Frontal cortex (tissue), 4 donors: ENCODE measurements around the gene BICC1. TPM values are rescaled to one million over a fixed set of nuclear protein-coding genes. Genes with fewer than 3 reads are reported as not detected.

Experiments used
- DNase-seq, 2 donors: peaks; one replicate each; pipeline ENCODE4 v3.0.0; 2012; ENCODE audit warnings: low spot score in 2 of 2
- FAIRE-seq: peaks from 2 replicates; lab custom pipeline; 2012; peaks lifted over from hg19 to GRCh38; lab: Jason Lieb, UNC
- total RNA-seq: library from RNA; depleted of rRNA; stranded (reverse); fragments of >200 nt; gene quantifications from one replicate; pipeline ENCODE4 v1.2.3, GENCODE V29; 2014
- donor health status: control.
- donor health status: control.
- donor health status: control.

The BICC1 gene
- total RNA-seq, 1 donor from 2014 or later: 4.5 TPM

DNA sequence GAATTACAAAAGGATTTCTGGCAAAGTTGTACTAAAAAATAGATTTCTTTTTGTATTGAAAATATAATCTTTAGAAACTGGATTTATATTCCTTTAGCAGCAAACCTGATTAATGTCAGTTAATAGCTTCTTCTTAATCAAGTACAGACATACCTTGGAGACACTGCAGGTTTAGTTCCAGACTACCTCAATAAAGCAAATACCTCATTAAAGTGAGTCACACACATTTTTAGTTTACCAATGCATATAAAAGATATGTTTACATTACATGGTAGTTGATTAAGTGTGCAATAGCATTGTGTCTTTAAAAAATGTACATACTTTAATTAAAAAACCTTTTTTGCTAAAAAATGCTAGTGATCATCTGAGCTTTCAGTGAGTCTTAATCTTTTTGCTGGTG lies 215.0 kb downstream of the BICC1 start:
- no peak for FAIRE-seq
- DNase-seq: no peak

GRCh38 chr10:58731276-58731675 lies 218.6 kb downstream of the BICC1 start:
- FAIRE-seq (no peak), DNase-seq (no peak)

- DNase-seq (no peak), FAIRE-seq (no peak)
These were observed 220.8 kb downstream of the BICC1 start for GRCh38 chr10:58733436-58733835.

DNA sequence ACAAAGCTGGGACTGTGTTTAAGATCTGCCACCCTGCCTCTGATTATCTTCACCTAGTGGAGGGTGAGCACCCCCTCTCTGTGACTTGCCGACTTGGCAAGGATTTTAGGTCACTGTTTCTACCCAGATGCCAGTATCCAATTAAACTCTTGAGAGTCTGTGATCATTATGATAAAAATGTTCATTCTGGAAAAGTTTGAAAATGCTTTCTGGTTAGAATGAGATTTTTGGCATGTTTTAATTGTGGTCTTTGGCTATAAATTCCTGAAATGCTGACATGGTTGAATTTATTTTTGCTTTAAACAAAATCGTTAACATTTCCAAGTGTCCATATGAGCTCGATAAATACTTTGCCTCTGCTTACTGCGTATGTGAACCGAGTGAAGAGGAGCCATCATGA lies 221.4 kb downstream of the BICC1 start:
- DNase-seq: no peak

GRCh38 chr10:58734664-58735063 lies 222.0 kb downstream of the BICC1 start:
- no peak for DNase-seq
- FAIRE-seq: no peak

More for the DNA sequence above, 221.4 kb downstream of the BICC1 start:
- FAIRE-seq: no peak

GRCh38 chr10:58735087-58735486 lies 222.4 kb downstream of the BICC1 start:
- FAIRE-seq: no peak
- no peak for DNase-seq

DNA sequence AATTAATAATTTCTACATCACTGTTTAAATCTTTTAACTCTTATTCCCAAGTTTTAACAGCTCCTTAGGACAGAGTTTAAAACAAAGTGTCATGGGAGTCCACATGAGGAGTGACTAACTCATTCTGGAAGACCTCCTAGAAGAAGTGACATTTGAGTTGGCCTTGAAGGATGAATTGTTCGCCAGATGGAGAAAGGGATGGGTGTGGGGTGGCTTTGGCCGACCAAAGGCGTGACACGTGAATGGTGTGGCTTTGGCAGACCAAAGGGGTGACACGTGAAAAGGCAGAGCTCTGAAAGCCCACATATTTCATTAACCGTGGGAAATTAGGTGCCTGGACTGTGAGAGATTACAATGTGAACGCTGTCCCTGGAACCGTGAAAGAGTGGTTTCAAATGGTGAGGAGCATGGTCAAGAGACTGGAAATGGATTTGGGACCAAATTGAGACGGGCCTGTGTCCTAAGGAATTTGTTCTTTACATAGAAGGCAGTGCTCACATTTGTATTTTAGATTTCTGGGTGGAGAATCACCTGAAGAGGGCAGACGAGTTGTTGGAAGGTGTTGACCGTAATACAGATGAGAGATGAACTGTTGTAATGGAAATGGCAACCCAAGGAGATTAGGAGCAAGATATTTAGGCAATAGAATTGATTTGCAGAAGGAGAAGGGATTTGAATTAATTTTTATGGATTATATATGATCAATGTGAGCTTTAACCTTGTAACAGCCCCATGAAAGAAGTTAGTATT lies 228.1 kb downstream of the BICC1 start:
- DNase-seq (no peak), FAIRE-seq (no peak)

DNA sequence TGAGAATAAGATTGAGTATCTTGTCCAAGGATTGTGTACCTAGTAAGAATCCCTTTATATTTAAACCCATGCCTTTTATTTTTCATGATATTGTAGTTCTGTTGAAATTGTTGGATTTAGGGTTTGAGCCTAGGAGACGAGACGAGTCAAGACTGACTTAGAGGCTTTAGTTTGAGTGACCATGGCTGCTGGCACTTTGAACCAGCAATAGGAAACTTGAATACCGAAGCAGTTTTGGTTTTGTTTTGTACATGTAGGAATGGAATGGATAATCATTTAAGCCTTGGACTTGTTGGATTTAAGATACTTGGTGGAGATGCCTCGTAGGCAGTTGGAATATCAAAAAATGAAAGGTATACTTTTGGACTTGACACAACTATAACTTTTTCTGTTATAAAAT lies 229.0 kb downstream of the BICC1 start:
- no peak for DNase-seq
- no peak for FAIRE-seq

GRCh38 chr10:58742141-58742540 lies 229.5 kb downstream of the BICC1 start:
- no peak for FAIRE-seq
- DNase-seq: no peak

- FAIRE-seq (no peak), DNase-seq (no peak)
These were observed 230.9 kb downstream of the BICC1 start for GRCh38 chr10:58743466-58744115.

GRCh38 chr10:58746474-58747185 lies 234.0 kb downstream of the BICC1 start:
- DNase-seq (no peak), FAIRE-seq (no peak)

DNA sequence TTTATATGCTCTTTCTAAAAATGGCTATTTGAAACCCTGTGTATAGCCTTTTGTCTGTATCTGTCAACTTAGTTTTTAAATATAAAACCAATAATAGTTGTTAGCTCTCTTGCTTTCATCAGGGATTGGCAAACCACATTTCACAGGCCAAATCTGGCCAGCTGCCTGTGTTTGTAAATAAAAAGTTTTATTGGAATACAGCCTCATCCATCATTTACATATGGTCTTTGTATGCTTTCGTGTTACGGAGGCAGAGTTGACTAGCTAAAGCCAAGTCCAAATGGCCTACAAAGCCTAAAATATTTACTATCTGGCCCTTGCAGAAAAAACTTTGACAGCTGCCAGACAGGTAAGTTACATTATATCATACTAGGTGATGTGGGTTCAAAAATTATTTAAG lies 235.0 kb downstream of the BICC1 start:
- FAIRE-seq (no peak), DNase-seq (no peak)

GRCh38 chr10:58752665-58753064 lies 240.0 kb downstream of the BICC1 start:
- DNase-seq (no peak), FAIRE-seq (no peak)

GRCh38 chr10:58753425-58753824 lies 240.8 kb downstream of the BICC1 start:
- DNase-seq (no peak), FAIRE-seq (no peak)

GRCh38 chr10:58754469-58755339 lies 242.0 kb downstream of the BICC1 start:
- DNase-seq (no peak), FAIRE-seq (no peak)

DNA sequence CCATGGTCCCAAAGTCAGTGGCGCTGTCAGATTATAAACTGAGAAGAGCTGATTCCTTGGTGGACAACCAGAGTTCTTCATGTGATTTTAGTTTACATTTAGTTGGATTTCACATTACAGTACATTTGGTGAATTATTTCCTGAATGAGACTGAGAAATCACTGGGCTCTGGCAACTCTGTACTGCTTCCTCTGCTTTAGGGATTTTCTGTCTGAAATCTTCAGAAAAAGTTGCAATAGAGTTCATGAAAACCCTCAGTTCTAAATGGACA lies 242.6 kb downstream of the BICC1 start:
- no peak for FAIRE-seq
- no peak for DNase-seq

- no peak for FAIRE-seq
- DNase-seq: no peak
These were observed 243.0 kb downstream of the BICC1 start for GRCh38 chr10:58755677-58756076.

GRCh38 chr10:58756130-58756719 lies 243.6 kb downstream of the BICC1 start:
- DNase-seq: no peak
- no peak for FAIRE-seq

DNA sequence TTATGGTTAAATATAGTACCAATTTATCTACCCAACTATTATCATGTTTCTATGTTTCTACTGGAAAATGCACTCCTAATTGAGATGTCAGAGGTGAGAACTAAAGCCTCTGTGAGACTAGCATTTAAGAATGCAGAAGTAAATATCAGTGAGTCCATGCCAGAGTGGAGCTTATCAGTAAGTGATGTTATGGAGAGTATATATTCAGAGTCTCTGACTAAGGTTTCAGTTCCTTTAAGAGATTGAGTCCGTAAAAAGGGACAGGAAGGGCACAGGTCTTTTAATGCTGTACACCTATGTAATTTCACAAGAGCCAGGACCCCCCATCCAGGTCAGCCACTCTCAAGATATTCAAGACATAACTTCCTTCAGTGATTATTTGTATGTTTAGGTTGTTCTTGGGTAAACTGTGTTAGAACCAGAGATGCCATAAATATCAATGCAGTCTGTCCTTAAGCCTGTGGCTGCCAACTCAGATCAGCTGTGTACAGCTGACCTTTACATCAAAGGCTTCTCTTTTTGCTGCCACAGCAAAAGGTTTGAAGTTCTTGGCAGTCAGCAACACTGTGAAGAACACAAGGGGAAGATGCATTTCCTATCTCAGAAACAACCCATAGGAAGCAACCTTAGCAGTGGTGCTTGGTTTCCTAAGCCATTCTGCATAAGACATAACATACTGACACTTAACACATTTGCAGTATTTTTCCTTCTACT lies 244.8 kb downstream of the BICC1 start:
- no peak for FAIRE-seq

More for the DNA sequence above, 244.8 kb downstream of the BICC1 start:
- no peak for DNase-seq
